ENCODE data around the gene AATK.

GRCh38 chr17:81138083-81138482 is 27.9 kb downstream of the AATK start:
- TF ChIP-seq POLR2A (IDR thresholded peaks at IDR 0.05): no peak
- TF ChIP-seq CTCF (IDR thresholded peaks at IDR 0.05): no peak
- TF ChIP-seq EP300 (IDR thresholded peaks at IDR 0.05): no peak

Measured in suprapubic skin (tissue), 3 donors.